ENCODE data around the gene PCIF1.

DNA sequence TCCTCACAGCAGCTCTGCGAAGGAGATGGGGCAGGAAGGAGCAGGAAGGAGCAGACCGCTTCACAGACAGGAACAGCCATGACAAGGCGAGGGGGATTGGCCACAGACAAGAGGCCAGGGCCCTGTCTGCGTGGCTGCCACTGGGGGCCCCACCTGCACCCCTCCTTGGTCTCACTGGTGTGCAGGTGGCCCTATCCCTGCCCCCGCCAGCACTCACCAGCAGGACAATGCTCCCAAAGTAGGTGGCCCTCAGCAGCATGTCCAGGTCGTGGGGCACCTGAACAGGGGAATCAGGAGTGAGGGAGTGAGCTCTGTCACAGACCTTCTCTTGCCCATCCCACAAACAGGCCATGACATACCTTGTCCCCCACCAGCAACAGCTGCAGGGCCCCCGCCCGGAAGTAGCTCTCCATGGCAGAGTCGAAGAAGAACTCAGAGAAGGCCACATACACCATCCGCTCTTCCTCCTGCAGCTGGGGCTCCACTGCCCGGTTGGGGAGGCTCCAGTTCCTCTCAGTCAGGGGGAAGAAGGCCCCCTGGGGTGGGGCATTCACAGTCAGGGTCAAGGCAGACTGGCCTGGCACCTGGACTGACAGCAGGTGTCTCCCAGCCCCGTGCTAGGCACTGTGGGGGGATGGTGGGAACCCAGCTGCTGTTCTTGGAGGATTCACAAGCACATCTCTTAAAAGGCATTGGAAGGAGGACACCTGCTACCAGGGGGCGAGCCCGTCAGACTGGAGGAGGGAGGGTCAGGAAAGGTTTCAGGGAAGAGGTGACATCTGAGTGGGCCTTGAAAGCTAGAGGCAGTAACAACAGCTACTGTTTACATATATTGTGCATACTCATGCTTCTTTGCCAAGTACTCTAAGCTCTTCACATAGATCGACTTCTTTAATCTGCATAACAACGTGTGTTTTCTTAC, 29.6 kb upstream of the PCIF1 start:
- TF ChIP-seq, protein P1, sequence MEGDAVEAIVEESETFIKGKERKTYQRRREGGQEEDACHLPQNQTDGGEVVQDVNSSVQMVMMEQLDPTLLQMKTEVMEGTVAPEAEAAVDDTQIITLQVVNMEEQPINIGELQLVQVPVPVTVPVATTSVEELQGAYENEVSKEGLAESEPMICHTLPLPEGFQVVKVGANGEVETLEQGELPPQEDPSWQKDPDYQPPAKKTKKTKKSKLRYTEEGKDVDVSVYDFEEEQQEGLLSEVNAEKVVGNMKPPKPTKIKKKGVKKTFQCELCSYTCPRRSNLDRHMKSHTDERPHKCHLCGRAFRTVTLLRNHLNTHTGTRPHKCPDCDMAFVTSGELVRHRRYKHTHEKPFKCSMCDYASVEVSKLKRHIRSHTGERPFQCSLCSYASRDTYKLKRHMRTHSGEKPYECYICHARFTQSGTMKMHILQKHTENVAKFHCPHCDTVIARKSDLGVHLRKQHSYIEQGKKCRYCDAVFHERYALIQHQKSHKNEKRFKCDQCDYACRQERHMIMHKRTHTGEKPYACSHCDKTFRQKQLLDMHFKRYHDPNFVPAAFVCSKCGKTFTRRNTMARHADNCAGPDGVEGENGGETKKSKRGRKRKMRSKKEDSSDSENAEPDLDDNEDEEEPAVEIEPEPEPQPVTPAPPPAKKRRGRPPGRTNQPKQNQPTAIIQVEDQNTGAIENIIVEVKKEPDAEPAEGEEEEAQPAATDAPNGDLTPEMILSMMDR (IDR thresholded peaks at IDR 0.05; ENCODE audit: low read depth, low read length, missing input control) = no peak
- TF ChIP-seq, protein P2, sequence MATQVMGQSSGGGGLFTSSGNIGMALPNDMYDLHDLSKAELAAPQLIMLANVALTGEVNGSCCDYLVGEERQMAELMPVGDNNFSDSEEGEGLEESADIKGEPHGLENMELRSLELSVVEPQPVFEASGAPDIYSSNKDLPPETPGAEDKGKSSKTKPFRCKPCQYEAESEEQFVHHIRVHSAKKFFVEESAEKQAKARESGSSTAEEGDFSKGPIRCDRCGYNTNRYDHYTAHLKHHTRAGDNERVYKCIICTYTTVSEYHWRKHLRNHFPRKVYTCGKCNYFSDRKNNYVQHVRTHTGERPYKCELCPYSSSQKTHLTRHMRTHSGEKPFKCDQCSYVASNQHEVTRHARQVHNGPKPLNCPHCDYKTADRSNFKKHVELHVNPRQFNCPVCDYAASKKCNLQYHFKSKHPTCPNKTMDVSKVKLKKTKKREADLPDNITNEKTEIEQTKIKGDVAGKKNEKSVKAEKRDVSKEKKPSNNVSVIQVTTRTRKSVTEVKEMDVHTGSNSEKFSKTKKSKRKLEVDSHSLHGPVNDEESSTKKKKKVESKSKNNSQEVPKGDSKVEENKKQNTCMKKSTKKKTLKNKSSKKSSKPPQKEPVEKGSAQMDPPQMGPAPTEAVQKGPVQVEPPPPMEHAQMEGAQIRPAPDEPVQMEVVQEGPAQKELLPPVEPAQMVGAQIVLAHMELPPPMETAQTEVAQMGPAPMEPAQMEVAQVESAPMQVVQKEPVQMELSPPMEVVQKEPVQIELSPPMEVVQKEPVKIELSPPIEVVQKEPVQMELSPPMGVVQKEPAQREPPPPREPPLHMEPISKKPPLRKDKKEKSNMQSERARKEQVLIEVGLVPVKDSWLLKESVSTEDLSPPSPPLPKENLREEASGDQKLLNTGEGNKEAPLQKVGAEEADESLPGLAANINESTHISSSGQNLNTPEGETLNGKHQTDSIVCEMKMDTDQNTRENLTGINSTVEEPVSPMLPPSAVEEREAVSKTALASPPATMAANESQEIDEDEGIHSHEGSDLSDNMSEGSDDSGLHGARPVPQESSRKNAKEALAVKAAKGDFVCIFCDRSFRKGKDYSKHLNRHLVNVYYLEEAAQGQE (IDR thresholded peaks at IDR 0.05) = no peak
- TF ChIP-seq SP1 (IDR thresholded peaks at IDR 0.05) (no peak), GABPA (IDR thresholded peaks at IDR 0.05 in 1 of 2, conservative IDR thresholded peaks at IDR 0.05 in 1 of 2) (no peak), RAD21 (IDR thresholded peaks at IDR 0.05) (no peak), YY1 (IDR thresholded peaks at IDR 0.05) (no peak), TAF1 (conservative IDR thresholded peaks at IDR 0.05) (no peak), FOXA1 (IDR thresholded peaks at IDR 0.05) (no peak)
- TF ChIP-seq, protein P3, sequence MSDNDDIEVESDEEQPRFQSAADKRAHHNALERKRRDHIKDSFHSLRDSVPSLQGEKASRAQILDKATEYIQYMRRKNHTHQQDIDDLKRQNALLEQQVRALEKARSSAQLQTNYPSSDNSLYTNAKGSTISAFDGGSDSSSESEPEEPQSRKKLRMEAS (IDR thresholded peaks at IDR 0.05) = no peak
- TF ChIP-seq, protein P4, sequence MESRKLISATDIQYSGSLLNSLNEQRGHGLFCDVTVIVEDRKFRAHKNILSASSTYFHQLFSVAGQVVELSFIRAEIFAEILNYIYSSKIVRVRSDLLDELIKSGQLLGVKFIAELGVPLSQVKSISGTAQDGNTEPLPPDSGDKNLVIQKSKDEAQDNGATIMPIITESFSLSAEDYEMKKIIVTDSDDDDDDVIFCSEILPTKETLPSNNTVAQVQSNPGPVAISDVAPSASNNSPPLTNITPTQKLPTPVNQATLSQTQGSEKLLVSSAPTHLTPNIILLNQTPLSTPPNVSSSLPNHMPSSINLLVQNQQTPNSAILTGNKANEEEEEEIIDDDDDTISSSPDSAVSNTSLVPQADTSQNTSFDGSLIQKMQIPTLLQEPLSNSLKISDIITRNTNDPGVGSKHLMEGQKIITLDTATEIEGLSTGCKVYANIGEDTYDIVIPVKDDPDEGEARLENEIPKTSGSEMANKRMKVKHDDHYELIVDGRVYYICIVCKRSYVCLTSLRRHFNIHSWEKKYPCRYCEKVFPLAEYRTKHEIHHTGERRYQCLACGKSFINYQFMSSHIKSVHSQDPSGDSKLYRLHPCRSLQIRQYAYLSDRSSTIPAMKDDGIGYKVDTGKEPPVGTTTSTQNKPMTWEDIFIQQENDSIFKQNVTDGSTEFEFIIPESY (IDR thresholded peaks at IDR 0.05) = no peak
- TF ChIP-seq, protein P5, sequence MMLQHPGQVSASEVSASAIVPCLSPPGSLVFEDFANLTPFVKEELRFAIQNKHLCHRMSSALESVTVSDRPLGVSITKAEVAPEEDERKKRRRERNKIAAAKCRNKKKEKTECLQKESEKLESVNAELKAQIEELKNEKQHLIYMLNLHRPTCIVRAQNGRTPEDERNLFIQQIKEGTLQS (IDR thresholded peaks at IDR 0.05) = no peak
